H9 (cell line): ENCODE data around the gene LSM3. TPM values are rescaled to one million over a fixed set of nuclear protein-coding genes. Genes with fewer than 3 reads are reported as not detected.

Experiments
- DNase-seq: peaks from one replicate; pipeline ENCODE4 v3.0.0-alpha.2; 2017
- H2AFZ ChIP-seq: one replicate; pipeline ENCODE4 v1.6.1; 2013; ENCODE audit warnings: mild to moderate bottlenecking, low read length, control low read depth, moderate library complexity
- H2AK5ac ChIP-seq: 2 replicates; pipeline ENCODE4 v1.6.1; 2013; ENCODE audit warnings: low read length, control low read depth, mixed read lengths; ENCODE audit not compliant: insufficient read length
- H2BK120ac ChIP-seq: one replicate; pipeline ENCODE4 v1.6.1; 2013; ENCODE audit warnings: low read depth, mild to moderate bottlenecking, low read length, control low read depth, inconsistent platforms; ENCODE audit not compliant: poor library complexity, severe bottlenecking
- H2BK12ac ChIP-seq: 2 replicates; pipeline ENCODE4 v1.6.1; 2013; ENCODE audit warnings: low read length, control low read depth, mixed read lengths, low read depth; ENCODE audit not compliant: insufficient read length
- H2BK15ac ChIP-seq: 2 replicates; pipeline ENCODE4 v1.6.1; 2013; ENCODE audit warnings: low read depth, low read length, control low read depth
- H2BK20ac ChIP-seq: one replicate; pipeline ENCODE4 v1.6.1; 2013; ENCODE audit warnings: low read depth, mild to moderate bottlenecking, low read length, control low read depth, inconsistent platforms; ENCODE audit not compliant: poor library complexity, severe bottlenecking
- H2BK5ac ChIP-seq: 2 replicates; pipeline ENCODE4 v1.6.1; 2013; ENCODE audit warnings: low read length, control low read depth, mixed read lengths; ENCODE audit not compliant: insufficient read length
- H3K14ac ChIP-seq: 2 replicates; pipeline ENCODE4 v1.6.1; 2013; ENCODE audit warnings: low read length, control low read depth; ENCODE audit not compliant: insufficient read depth
- H3K18ac ChIP-seq: 2 replicates; pipeline ENCODE4 v1.6.1; 2013; ENCODE audit warnings: low read depth, mild to moderate bottlenecking, mixed read lengths, low read length, control low read depth; ENCODE audit not compliant: insufficient read length
- H3K23ac ChIP-seq: 2 replicates; pipeline ENCODE4 v1.6.1; 2013; ENCODE audit warnings: low read length, control low read depth, mixed read lengths, low read depth; ENCODE audit not compliant: insufficient read length
- H3K23me2 ChIP-seq: 2 replicates; pipeline ENCODE4 v1.6.1; 2013; ENCODE audit warnings: low read depth, mild to moderate bottlenecking, mixed read lengths, low read length, control low read depth; ENCODE audit not compliant: insufficient read length, poor library complexity, severe bottlenecking
- H3K27ac ChIP-seq: 2 replicates; pipeline ENCODE4 v1.5.1; 2013; ENCODE audit warnings: low read length, control low read depth, mixed read lengths, low read depth; ENCODE audit not compliant: insufficient read length
- H3K27me3 ChIP-seq: 2 replicates; pipeline ENCODE4 v1.6.1; 2013; ENCODE audit warnings: low read length, control low read depth, inconsistent platforms; ENCODE audit not compliant: insufficient read depth
- H3K4ac ChIP-seq: 2 replicates; pipeline ENCODE4 v1.6.1; 2013; ENCODE audit warnings: low read depth, mild to moderate bottlenecking, control low read depth, inconsistent platforms, low read length, moderate library complexity
- H3K4me1 ChIP-seq: 2 replicates; pipeline ENCODE4 v1.6.1; 2013; ENCODE audit warnings: low read length, control low read depth, inconsistent platforms; ENCODE audit not compliant: insufficient read depth
- H3K4me2 ChIP-seq: 2 replicates; pipeline ENCODE4 v1.6.1; 2013; ENCODE audit warnings: low read length, control low read depth, mixed read lengths; ENCODE audit not compliant: insufficient read length, insufficient read depth
- H3K56ac ChIP-seq: 2 replicates; pipeline ENCODE4 v1.6.1; 2013; ENCODE audit warnings: low read depth, mild to moderate bottlenecking, mixed read lengths, low read length, control low read depth; ENCODE audit not compliant: insufficient read length
- H3K79me1 ChIP-seq: 2 replicates; pipeline ENCODE4 v1.6.1; 2013; ENCODE audit warnings: low read depth, mild to moderate bottlenecking, moderate library complexity, low read length, control low read depth, inconsistent platforms; ENCODE audit not compliant: insufficient read depth, poor library complexity, severe bottlenecking
- H3K79me2 ChIP-seq: 2 replicates; pipeline ENCODE4 v1.6.1; 2013; ENCODE audit warnings: low read length, control low read depth, inconsistent platforms; ENCODE audit not compliant: insufficient read depth
- H3K9ac ChIP-seq: 2 replicates; pipeline ENCODE4 v1.6.1; 2013; ENCODE audit warnings: low read length, control low read depth, mixed read lengths; ENCODE audit not compliant: insufficient read length; ENCODE audit errors: extremely low read depth
- H3K9me3 ChIP-seq: one replicate; pipeline ENCODE4 v1.6.1; 2013; ENCODE audit warnings: low read depth, low read length, inconsistent platforms; ENCODE audit not compliant: control insufficient read depth
- H3T11ph ChIP-seq: one replicate; pipeline ENCODE4 v1.6.1; 2013; ENCODE audit warnings: mild to moderate bottlenecking, low read length, control low read depth, inconsistent platforms
- H4K20me1 ChIP-seq: one replicate; pipeline ENCODE4 v1.6.1; 2013; ENCODE audit not compliant: control insufficient read depth, insufficient read length, insufficient read depth
- H4K5ac ChIP-seq: 2 replicates; pipeline ENCODE4 v1.6.1; 2013; ENCODE audit warnings: low read depth, mild to moderate bottlenecking, mixed read lengths, low read length, control low read depth; ENCODE audit not compliant: insufficient read length
- H4K8ac ChIP-seq: replicated peaks from 2 replicates; pipeline ENCODE4 v1.6.1; 2013; ENCODE audit warnings: low read length, control low read depth, mixed read lengths, low read depth; ENCODE audit not compliant: insufficient read length
- H4K91ac ChIP-seq: 2 replicates; pipeline ENCODE4 v1.6.1; 2013; ENCODE audit warnings: low read depth, mild to moderate bottlenecking, moderate library complexity, mixed read lengths, low read length, control low read depth; ENCODE audit not compliant: insufficient read length
- H3K27ac Mint-ChIP-seq, 3 experiments: 2 replicates in 2 of 3; 3 replicates in 1 of 3; pipeline ENCODE4 v1.8.0; 2020 to 2021; ENCODE audit warnings: mixed read lengths in 3 of 3, mild to moderate bottlenecking in 1 of 3, moderate library complexity in 1 of 3
- H3K27me3 Mint-ChIP-seq: 2 replicates; pipeline ENCODE4 v1.8.0; 2021; ENCODE audit warnings: low read depth, mild to moderate bottlenecking, moderate library complexity, mixed read lengths
- H3K36me3 Mint-ChIP-seq, 3 experiments: 2 replicates in 2 of 3; 3 replicates in 1 of 3; pipeline ENCODE4 v1.8.0; 2020 to 2021; ENCODE audit warnings: low read depth in 3 of 3, mixed read lengths in 3 of 3; ENCODE audit not compliant: insufficient read depth in 1 of 3
- H3K4me1 Mint-ChIP-seq, 2 experiments: 2 replicates each; pipeline ENCODE4 v1.8.0; 2020; ENCODE audit warnings: mixed read lengths in 2 of 2
- H3K4me3 Mint-ChIP-seq, 2 experiments: 2 replicates in 1 of 2; 3 replicates in 1 of 2; pipeline ENCODE4 v1.8.0; 2020 to 2021; ENCODE audit warnings: mild to moderate bottlenecking in 2 of 2, mixed read lengths in 2 of 2, moderate library complexity in 1 of 2
- H3K9me3 Mint-ChIP-seq, 2 experiments: 2 replicates in 1 of 2; 3 replicates in 1 of 2; pipeline ENCODE4 v1.8.0; 2020; ENCODE audit warnings: mild to moderate bottlenecking in 2 of 2, mixed read lengths in 2 of 2, moderate library complexity in 1 of 2
- CTCF ChIP-seq: fragments of 200-600 bp; sonication (generic); conservative IDR thresholded peaks from 3 replicates; pipeline ENCODE4 v1.8.0; 2021; ENCODE audit warnings: antibody characterized with exemption, mild to moderate bottlenecking
- WGBS: extraction: QIAGEN DNeasy Blood & Tissue Kit; methylation state at CpG from one replicate; pipeline ENCODE4 v1.1.7; 2013; ENCODE audit warnings: missing lambda C conversion rate, low lambda C conversion rate, mixed read lengths; ENCODE audit not compliant: insufficient read length; ENCODE audit errors: extremely low coverage; 5-methylcytosine and 5-hydroxymethylcytosine counted together
- total RNA-seq: library from RNA; stranded (reverse); gene quantifications from 2 replicates; pipeline ENCODE4 v1.2.1, GENCODE V29; 2021

Gene LSM3
- total RNA-seq, 1 experiment from 2014 or later: 24.4 TPM

- Histone ChIP-seq H3K9me3 (no peaks in the 10 kb centered on the region), H3K27ac (no peak overlapping the region), H4K8ac (no peak overlapping the region), H3K4me1 (no peaks in the 10 kb centered on the region; the same call in 1 of the 2 replicates), H4K20me1 (no peaks in the 10 kb centered on the region), H3K14ac (0 out of 2 replicates have a peak overlapping the region, but pooled peaks have one; percentile 9), H3K18ac (no peak overlapping the region), H3K9ac (peak overlapping the region; percentile 32), H2BK20ac (no peak overlapping the region), H3T11ph (no peak overlapping the region), H3K79me1 (no peaks in the 10 kb centered on the region), H2AK5ac (no peak overlapping the region), H3K23me2 (peaks cover 4% of the 10 kb centered on the region), H3K79me2 (no peaks in the 10 kb centered on the region), H3K23ac (no peak overlapping the region), H3K4me2 (peak overlapping the region; percentile 63), H2BK120ac (no peak overlapping the region), H3K4ac (no peak overlapping the region), H2AFZ (peak overlapping the region; percentile 7), H3K56ac (no peak overlapping the region), H2BK15ac (no peak overlapping the region), H4K91ac (no peak overlapping the region), H2BK5ac (no peak overlapping the region), H2BK12ac (no peak overlapping the region), H3K27me3 (no peaks in the 10 kb centered on the region), H4K5ac (no peak overlapping the region)
- WGBS: no CpG with 5 or more reads among the region's 22 CpGs
- Mint-ChIP-seq H3K4me1 (peaks cover 6 to 7% of the 10 kb centered on the region in 2 experiments; a peak in 3 of 4 replicates), H3K27me3 (peaks cover 15% of the 10 kb centered on the region), H3K36me3 (peaks cover 0 to 7% (median 3%) of the 10 kb centered on the region in 3 experiments; a peak in 4 of 7 replicates), H3K9me3 (peaks cover 20 to 21% of the 10 kb centered on the region in 2 experiments), H3K27ac (peak overlapping the region in 1 of 3 experiments; percentile 87; a peak in 2 of 7 replicates), H3K4me3 (peak overlapping the region; percentile 15 to 51; a peak in 4 of 5 replicates)
- peak; percentile 87 for TF ChIP-seq CTCF
- DNase-seq: peak; percentile 97
Observed at GRCh38 chr3:14216257-14217048, 37.8 kb downstream of the LSM3 start.
